Bone marrow (tissue), 2 donors: ENCODE data around the gene LPAR3.

ENCODE experiments used
- DNase-seq, 2 donors: peaks; one replicate each; lab custom pipeline; 2025; lab: John Stamatoyannopoulos, UW

LPAR3 gene

GRCh38 chr1:84774669-84775534 is 118.1 kb downstream of the LPAR3 start:
- DNase-seq = no peak

GRCh38 chr1:84773933-84774497 is 119.0 kb downstream of the LPAR3 start:
- DNase-seq = no peak

DNA sequence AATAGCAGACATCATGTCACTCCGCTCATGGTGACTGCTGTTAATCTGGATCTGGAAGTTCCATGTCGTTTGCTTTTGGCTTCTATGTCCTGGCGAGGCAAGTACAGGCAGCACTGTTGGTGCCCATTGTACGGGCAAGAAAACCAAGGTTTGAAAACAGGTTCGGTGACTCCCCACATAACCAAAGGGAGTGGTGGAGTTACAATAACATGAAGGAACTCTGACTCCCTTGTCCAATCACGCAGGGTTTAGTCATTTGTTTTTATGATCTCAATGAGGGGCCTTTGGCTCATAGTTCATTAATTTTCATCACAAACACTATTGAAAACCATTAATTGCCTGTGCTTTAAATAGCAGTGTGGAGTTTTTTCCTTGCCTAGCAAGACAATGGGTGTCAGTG is 119.8 kb downstream of the LPAR3 start:
- DNase-seq = no peak

DNA sequence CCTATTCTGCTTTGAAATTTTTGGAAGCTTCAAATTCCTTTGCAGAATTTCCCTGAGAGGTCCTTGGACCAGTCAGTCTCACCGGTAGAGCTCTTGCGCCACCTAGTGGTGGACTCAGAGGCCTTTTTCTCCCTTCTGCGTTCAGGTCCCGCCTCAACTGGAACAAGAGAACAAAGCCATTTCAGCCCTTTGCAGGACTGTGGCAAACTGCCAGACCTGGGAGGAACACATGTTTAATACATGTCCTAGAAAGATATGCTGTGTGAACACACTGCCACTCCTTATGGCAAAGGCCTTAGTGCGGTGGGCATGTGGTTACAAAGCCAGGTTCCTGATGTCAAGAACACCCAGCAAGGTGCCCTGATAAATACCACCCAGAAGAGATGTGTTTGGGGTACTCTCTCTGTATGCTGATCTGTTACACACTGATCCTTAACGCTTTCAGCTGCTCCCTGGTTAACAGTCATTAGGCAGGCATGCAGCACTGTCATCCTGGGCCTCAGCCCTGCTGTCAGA is 120.5 kb downstream of the LPAR3 start:
- peak; percentile 34 to 47 for DNase-seq

- DNase-seq = no peak
Observed at GRCh38 chr1:84771895-84772294, 121.1 kb downstream of the LPAR3 start.

DNA sequence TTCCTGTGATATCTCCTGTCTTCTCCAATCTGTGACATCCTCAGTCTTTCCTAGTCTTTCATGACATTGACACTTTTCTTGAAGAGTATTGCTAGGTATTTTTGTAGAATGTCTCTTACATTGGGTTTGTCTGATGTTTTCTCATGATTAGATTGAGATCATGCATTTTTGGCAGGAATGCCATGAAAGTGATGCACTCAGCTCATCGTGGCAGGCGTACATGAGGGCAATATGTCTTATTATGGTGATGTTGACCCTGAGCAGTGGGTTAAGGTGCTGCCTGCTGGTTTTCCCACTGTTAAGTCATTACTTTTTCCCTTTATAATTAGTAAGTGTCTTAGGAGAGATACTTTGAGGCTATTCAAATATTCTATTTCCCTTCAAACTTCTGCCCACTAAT is 122.5 kb downstream of the LPAR3 start:
- no peak for DNase-seq

DNA sequence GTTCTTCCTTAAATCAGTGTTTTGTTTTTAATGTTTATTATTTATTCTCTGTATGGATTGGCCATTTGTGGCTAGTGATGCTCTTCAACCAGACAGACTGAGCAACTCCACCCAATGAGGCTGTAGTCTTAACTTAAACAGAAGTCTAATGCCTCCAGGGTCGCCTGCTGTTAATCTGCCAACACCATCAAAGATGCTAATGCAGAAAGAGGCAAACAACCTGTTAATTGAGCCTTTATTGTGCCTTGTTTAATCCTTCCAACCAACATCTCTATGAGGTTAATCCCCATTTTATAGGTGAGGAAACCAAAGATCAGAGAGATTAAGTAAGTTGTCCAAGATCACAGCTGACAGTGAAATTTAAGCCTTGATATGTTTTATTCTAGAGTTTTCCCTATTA is 123.4 kb downstream of the LPAR3 start:
- DNase-seq = no peak

GRCh38 chr1:84768634-84769033 is 124.4 kb downstream of the LPAR3 start:
- DNase-seq = no peak

DNA sequence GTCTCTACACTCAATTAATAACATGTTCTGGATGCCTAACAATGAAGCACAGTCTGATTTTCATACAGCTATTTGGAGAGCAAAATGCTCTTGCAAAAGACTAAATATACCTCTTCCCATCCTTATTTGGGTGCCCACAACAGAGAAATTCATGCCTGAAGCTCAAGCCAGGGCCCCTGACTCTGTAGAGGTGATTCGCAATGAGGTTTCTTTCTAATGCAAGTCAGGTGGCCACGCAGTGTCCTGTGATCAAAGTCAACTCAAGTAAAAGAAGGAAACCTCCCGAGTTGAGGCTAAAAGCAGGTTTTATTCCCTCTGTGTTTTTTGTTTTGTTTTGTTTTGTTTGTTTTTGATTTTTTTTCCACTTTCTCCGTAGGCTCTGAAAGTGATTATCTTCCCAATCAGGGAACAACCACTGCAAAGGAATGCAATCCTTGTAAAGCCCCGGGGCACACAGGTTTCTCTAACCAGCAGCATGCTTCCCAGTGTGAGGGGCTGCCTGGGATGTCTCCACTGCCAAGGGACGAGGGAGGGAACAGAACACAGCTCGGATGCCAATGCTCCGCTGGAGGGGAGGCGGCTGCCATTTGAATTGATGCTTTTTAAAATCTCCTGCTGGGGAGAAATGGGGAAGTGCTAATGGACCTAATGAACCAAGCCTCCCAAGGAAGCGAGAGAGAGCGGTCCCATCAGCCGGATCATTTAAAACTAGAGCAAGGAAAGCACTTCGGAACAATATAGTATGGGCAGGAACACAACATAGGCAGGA is 128.9 kb downstream of the LPAR3 start:
- DNase-seq = no peak

GRCh38 chr1:84762664-84763063 is 130.3 kb downstream of the LPAR3 start:
- no peak for DNase-seq
